ENCODE measurements around the gene FUCA1.

- TF ChIP-seq CTCF (conservative IDR thresholded peaks at IDR 0.05 in 1 of 2, IDR thresholded peaks at IDR 0.05 in 1 of 2; ENCODE audit: extremely low read depth in 1 of 2, insufficient read depth in 1 of 2, low read depth in 1 of 2, low read length in 2 of 2) (no peak), EZH2 (IDR thresholded peaks at IDR 0.05; ENCODE audit: borderline replicate concordance, low read length) (no peak)
These were observed 961 bp upstream of the FUCA1 start for GRCh38 chr1:23869051-23869450.
